HL-60 (cell line): Measurements from ENCODE around the gene SAMSN1.

Source experiments
- DNase-seq, 2 experiments: peaks; one replicate each; pipeline ENCODE4 v3.0.0-alpha.2; 2010 to 2020; ENCODE audit warnings: low read depth in 1 of 2, low spot score in 1 of 2
- H3K27ac ChIP-seq: fragments of 250-450 bp; sonication (Bioruptor Pico); replicated peaks from 2 replicates; pipeline ENCODE4 v1.5.1; 2020; ENCODE audit warnings: mild to moderate bottlenecking, moderate library complexity
- H3K27me3 ChIP-seq: fragments of 250-450 bp; sonication (Bioruptor Pico); 2 replicates; pipeline ENCODE4 v1.5.1; 2021; ENCODE audit warnings: mild to moderate bottlenecking, moderate library complexity; ENCODE audit not compliant: insufficient read depth, poor library complexity, severe bottlenecking
- H3K4me3 ChIP-seq: replicated peaks from 2 replicates; pipeline ENCODE4 v1.5.1; 2011; ENCODE audit warnings: mild to moderate bottlenecking, control low read depth, low read length; ENCODE audit not compliant: insufficient read depth
- GABPA ChIP-seq: IDR thresholded peaks from 2 replicates; pipeline ENCODE4 v1.6.1; 2012; ENCODE audit warnings: low read depth
- POLR2AphosphoS5 ChIP-seq: IDR thresholded peaks from 2 replicates; pipeline ENCODE4 v1.6.1; 2012; ENCODE audit warnings: low read depth
- REST ChIP-seq: IDR thresholded peaks from 2 replicates; pipeline ENCODE4 v1.6.1; 2012; ENCODE audit warnings: low read depth; ENCODE audit not compliant: insufficient replicate concordance
- SPI1 ChIP-seq: IDR thresholded peaks from 2 replicates; pipeline ENCODE4 v1.6.1; 2012; ENCODE audit warnings: low read depth, mild to moderate bottlenecking, borderline replicate concordance
- TF ChIP-seq, protein P1 (sequence below): IDR thresholded peaks from one replicate; pipeline ENCODE4 v1.5.1; 2011; ENCODE audit warnings: low read length, control low read depth, inconsistent platforms; ENCODE audit not compliant: insufficient read depth

Gene SAMSN1

DNA sequence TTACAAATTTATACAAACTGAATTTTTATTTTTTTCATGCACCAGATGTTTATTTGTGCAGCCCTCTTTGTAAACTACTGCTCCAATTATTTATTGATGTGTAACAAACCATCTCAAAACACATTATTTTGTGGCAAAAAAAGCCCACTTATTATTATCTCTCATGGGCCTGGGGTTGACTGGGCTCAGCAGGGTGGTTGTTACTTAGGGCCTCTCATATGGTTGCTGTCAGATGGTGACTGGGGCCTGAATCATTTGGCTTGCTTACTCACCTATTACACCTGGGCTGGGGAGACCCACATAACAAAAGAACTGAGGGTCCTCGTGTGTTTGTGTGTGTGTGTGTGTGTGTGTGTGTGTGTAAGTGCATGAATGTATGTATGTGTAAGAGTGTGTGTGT lies 110.7 kb downstream of the SAMSN1 start:
- H3K27ac ChIP-seq: no peak overlapping the region
- DNase-seq: no peak
- no peaks in the 10 kb centered on the region for H3K27me3 ChIP-seq
- TF ChIP-seq, protein P1, sequence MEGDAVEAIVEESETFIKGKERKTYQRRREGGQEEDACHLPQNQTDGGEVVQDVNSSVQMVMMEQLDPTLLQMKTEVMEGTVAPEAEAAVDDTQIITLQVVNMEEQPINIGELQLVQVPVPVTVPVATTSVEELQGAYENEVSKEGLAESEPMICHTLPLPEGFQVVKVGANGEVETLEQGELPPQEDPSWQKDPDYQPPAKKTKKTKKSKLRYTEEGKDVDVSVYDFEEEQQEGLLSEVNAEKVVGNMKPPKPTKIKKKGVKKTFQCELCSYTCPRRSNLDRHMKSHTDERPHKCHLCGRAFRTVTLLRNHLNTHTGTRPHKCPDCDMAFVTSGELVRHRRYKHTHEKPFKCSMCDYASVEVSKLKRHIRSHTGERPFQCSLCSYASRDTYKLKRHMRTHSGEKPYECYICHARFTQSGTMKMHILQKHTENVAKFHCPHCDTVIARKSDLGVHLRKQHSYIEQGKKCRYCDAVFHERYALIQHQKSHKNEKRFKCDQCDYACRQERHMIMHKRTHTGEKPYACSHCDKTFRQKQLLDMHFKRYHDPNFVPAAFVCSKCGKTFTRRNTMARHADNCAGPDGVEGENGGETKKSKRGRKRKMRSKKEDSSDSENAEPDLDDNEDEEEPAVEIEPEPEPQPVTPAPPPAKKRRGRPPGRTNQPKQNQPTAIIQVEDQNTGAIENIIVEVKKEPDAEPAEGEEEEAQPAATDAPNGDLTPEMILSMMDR: no peak
- TF ChIP-seq GABPA: no peak
- TF ChIP-seq REST: no peak
- TF ChIP-seq SPI1: no peak
- TF ChIP-seq POLR2AphosphoS5: no peak
- H3K4me3 ChIP-seq: no peak overlapping the region
